Measurements from ENCODE around the gene WFDC2. TPM values are rescaled to one million over a fixed set of nuclear protein-coding genes. Genes with fewer than 3 reads are reported as not detected.
A peak's percentile ranks its signal among the peaks of the same experiment; 100 is the strongest.

Gene WFDC2, protein sequence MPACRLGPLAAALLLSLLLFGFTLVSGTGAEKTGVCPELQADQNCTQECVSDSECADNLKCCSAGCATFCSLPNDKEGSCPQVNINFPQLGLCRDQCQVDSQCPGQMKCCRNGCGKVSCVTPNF
- total RNA-seq = not detected in 2 replicates

GRCh38 chr20:45469336-45470261 lies at the start of gene WFDC2:
Gene WFDC2, plus strand, starts transcription at chr20:45469753. Its CDS starts 29 bp downstream, at chr20:45469782.
- DNase-seq (ENCODE audit: low read depth in 2 of 2) = no peak

GRCh38 chr20:45420125-45420524 lies 49.4 kb upstream of the WFDC2 start:
- DNase-seq (ENCODE audit: low read depth in 2 of 2) = no peak

GRCh38 chr20:45423700-45424099 lies 45.9 kb upstream of the WFDC2 start:
- no peak for DNase-seq (ENCODE audit: low read depth in 2 of 2)

DNA sequence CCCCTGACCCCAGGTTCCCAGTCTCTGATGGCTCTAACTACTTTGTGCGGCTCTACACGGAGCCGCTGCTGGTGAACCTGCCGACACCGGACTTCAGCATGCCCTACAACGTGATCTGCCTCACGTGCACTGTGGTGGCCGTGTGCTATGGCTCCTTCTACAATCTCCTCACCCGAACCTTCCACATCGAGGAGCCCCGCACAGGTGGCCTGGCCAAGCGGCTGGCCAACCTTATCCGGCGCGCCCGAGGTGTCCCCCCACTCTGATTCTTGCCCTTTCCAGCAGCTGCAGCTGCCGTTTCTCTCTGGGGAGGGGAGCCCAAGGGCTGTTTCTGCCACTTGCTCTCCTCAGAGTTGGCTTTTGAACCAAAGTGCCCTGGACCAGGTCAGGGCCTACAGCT lies 44.0 kb upstream of the WFDC2 start:
- DNase-seq (ENCODE audit: low read depth in 2 of 2) = no peak

DNA sequence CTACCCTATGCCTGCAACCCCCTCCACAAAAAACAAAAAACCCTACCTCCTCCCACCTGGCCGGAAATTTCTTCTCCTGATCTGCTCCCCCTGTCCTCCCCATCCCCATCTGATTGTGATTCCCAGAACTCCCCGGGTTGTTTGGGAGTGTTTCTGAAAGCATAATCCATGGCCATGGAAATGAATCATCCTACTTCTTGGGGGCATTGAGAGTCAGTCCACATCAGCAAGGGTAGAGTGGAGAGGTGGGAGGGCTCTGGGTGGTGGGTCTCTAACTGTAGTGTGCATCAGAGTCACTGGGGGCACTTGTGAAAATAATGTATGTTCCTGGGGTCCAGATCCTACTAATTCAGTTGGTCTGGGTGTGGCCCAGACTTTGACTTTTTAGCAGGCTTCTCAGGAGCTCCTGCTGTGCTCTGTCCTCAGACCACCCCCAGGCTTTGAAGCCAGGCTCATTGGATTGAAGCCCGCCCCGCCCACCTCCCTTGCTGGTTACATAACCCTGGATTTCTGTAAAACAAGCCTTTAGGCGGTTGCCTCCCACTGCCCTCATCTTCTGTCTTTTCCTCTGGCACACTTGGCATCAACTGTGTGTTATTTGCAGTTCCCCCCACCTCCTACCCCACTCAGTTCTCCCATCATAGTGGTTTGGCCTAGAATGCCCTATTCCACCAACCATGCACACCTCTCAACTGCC lies 43.1 kb upstream of the WFDC2 start:
- DNase-seq (ENCODE audit: low read depth in 2 of 2) = no peak

GRCh38 chr20:45427236-45428149 lies 42.1 kb upstream of the WFDC2 start:
- no peak for DNase-seq (ENCODE audit: low read depth in 2 of 2)

- no peak for DNase-seq (ENCODE audit: low read depth in 2 of 2)
These were observed 39.9 kb upstream of the WFDC2 start for GRCh38 chr20:45429618-45430017.

GRCh38 chr20:45432294-45432693 lies 37.3 kb upstream of the WFDC2 start:
- DNase-seq (ENCODE audit: low read depth in 2 of 2) = peak in 1 of 2 donors; percentile 49

GRCh38 chr20:45433316-45433715 lies 36.2 kb upstream of the WFDC2 start:
- DNase-seq (ENCODE audit: low read depth in 2 of 2) = no peak

GRCh38 chr20:45433976-45434375 lies 35.6 kb upstream of the WFDC2 start:
- no peak for DNase-seq (ENCODE audit: low read depth in 2 of 2)

DNA sequence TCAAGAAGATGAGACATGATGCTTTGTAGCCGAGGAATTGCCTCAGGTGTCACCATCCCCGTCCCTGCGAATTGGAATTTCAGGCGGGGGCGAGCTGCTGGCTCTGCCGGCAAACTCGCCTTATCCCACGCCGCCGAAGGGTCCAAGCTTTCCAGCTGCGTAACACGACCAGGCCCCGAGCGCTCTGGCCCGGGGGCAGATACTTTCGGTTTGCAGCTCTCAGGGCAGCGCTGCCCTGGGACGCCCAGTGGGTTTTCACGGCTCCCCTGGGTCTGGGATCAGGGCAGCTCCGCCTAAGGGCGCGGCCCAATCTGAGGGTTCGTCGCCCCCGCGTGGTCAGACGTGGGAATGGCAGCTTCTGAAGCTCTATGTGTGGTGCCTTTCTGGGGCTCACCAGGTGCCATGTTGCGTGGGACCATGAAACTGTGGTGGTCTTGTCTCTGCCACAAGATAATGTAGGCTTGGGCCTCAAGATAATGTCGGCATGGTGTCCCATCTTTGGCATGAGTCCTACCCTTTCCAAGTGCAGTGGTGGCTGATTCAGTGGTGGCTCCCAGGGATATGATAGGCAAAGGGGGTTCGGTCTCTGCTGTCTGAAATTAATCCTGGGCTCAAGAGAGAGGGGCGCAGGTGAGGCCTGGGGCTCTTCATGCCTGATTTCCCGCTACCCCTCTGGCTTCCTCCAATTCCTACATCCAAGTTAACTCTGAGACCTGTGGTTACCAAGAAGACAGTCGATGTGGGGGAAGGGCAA lies 32.6 kb upstream of the WFDC2 start:
- DNase-seq (ENCODE audit: low read depth in 2 of 2) = peak; percentile 87 to 93

DNA sequence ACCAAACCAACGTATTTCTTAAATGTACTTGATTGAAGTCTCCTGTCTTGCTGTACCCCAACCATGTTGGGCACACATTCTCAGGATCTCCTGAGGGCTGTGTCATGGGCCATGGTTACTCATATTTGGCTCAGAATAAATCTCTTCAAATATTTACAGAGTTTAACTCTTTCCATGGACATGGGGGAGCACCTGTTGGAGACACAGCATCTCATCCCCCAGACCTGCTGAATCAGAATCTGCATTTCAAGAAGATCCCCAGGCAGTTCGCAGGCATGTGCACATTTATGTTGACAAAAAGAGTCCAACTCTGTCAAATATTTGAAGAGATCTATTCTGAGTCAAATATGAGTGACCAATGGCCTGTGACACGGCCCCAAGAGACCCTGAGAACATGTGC lies 29.1 kb upstream of the WFDC2 start:
- DNase-seq (ENCODE audit: low read depth in 2 of 2) = no peak

- DNase-seq (ENCODE audit: low read depth in 2 of 2) = no peak
These were observed 28.5 kb upstream of the WFDC2 start for GRCh38 chr20:45440891-45441685.

- DNase-seq (ENCODE audit: low read depth in 2 of 2) = no peak
These were observed 27.8 kb upstream of the WFDC2 start for GRCh38 chr20:45441746-45442145.

- DNase-seq (ENCODE audit: low read depth in 2 of 2) = no peak
These were observed 25.5 kb upstream of the WFDC2 start for GRCh38 chr20:45444050-45444449.

- DNase-seq (ENCODE audit: low read depth in 2 of 2) = peak; percentile 12 to 27
These were observed 23.6 kb upstream of the WFDC2 start for GRCh38 chr20:45445805-45446562.

DNA sequence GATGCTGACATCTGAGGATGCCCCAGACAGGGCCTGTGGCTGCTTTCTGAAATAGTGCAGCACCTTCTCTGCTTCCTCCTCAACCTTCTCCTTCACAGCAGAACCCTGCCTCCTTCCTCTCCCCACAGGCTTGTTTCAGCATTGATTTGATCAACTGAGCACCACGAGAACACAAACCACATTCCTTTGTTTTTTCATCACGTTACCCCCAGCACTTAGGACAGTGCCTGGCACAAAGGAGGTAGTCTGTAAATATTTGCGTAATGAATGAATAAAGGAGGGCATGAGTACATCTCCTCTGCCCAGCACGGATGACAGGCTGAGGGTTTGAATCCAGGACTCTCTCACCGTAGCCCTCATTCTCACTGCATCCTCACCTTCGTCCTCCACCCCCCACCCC lies 21.3 kb upstream of the WFDC2 start:
- no peak for DNase-seq (ENCODE audit: low read depth in 2 of 2)

- no peak for DNase-seq (ENCODE audit: low read depth in 2 of 2)
These were observed 20.0 kb upstream of the WFDC2 start for GRCh38 chr20:45449528-45449927.
